ENCODE data around the gene ZDHHC11B.

GRCh38 chr5:761854-762710 lies 22.4 kb downstream of the ZDHHC11B start:
- TF ChIP-seq, protein P1, sequence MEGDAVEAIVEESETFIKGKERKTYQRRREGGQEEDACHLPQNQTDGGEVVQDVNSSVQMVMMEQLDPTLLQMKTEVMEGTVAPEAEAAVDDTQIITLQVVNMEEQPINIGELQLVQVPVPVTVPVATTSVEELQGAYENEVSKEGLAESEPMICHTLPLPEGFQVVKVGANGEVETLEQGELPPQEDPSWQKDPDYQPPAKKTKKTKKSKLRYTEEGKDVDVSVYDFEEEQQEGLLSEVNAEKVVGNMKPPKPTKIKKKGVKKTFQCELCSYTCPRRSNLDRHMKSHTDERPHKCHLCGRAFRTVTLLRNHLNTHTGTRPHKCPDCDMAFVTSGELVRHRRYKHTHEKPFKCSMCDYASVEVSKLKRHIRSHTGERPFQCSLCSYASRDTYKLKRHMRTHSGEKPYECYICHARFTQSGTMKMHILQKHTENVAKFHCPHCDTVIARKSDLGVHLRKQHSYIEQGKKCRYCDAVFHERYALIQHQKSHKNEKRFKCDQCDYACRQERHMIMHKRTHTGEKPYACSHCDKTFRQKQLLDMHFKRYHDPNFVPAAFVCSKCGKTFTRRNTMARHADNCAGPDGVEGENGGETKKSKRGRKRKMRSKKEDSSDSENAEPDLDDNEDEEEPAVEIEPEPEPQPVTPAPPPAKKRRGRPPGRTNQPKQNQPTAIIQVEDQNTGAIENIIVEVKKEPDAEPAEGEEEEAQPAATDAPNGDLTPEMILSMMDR (conservative IDR thresholded peaks at IDR 0.05 in 1 of 2, IDR thresholded peaks at IDR 0.05 in 1 of 2; ENCODE audit: extremely low read depth in 1 of 2, insufficient read depth in 1 of 2, low read depth in 1 of 2, low read length in 2 of 2), result no peak
- no peak for TF ChIP-seq EZH2 (IDR thresholded peaks at IDR 0.05; ENCODE audit: borderline replicate concordance, low read length)

Data from mammary epithelial cell (primary cell).